EL (cell line): ENCODE data around the gene MYZAP.

Source experiments
- DNase-seq: peaks from one replicate; pipeline ENCODE4 v3.0.0-alpha.2; 2016

MYZAP gene

GRCh38 chr15:57705746-57706404 lies 114.2 kb downstream of the MYZAP start:
- no peak for DNase-seq

- DNase-seq, result peak; percentile 99
These were observed 114.9 kb downstream of the MYZAP start, which contains the start of gene POLR2M for GRCh38 chr15:57706405-57707209. TSS of gene POLR2M (plus strand) at chr15:57706714. CDS start at chr15:57706843, 129 bp downstream.

- peak; percentile 41 for DNase-seq
These were observed 116.3 kb downstream of the MYZAP start for GRCh38 chr15:57708047-57708446.

- no peak for DNase-seq
These were observed 126.6 kb downstream of the MYZAP start for GRCh38 chr15:57718309-57718708.

DNA sequence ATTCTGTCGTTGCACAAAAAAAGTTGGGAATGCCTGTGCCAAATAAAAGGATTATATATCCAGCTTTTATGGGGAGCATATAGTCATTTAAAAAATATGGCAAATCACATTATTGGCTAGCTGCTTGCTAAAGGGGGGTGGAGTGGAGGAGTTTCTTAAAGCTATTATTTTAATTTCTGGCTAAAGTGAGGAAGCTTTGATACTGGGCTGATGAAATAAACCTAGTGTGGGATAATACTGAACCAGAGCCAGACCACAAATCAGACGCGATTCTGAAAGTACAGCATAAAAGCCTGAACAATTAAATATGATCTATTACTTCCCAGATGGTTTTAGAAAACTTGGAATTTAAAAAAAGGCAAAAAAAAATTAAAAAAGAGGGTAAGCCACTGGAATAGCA lies 129.2 kb downstream of the MYZAP start:
- no peak for DNase-seq

DNA sequence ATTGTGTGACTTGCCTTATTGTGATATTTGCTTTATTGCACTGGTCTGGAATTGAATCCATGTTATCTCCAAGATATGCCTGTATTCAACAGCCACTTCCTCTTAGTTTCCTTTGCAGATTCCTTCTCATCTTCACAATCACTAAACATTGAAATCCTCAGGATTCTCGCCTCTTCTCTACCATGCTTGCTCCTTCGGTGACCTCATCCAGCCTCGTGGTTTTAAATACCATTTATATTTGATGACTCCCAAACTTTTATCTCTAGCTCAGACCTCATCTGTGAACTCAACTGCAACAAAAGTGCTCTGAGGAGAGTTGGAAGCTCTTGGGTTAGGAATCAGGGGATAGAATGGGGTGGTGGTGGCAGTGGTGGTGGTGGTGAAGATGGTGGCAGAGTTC lies 134.7 kb downstream of the MYZAP start:
- DNase-seq, result peak; percentile 59

DNA sequence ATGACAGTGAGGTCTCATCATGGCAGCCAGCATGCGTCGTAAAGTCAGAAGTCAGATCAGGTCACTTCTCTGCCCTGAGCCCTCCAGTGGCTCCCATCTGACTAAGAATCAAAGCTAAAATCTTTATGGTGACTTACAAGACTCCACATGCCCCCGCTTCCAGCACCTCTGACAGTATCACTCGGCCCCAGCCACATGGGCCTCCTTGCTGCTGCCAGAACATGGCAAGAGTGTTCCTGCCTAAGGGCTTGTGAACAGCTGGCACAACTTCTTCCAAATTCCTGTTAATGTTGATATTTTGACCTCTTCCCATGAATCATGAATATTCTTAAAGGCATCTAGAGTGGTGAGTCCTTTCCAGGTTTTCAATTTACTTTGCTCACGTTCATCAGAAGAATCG lies 135.3 kb downstream of the MYZAP start:
- DNase-seq, result peak; percentile 79

DNA sequence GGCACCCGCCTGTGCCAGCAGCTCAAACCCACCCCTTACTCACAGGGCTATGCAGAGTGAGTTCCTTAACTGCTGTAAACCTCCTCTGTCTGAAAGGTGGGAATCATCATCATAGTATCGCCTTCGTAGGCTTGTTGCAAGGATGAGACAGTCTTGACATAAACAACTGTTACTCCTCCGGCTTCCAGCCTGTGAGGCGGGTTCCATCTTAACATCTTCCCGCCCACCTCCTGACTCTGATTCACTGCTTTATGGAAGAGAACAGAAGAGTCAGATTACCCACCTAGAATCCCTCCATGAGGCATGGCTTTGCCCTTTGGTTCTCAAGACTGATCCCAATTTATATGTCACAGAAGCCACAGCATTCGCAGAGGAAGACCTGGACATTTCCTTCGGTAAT lies 136.7 kb downstream of the MYZAP start:
- no peak for DNase-seq

GRCh38 chr15:57730876-57731275 lies 139.2 kb downstream of the MYZAP start:
- no peak for DNase-seq

GRCh38 chr15:57731530-57732103 lies 139.9 kb downstream of the MYZAP start:
- DNase-seq, result no peak

- DNase-seq, result peak; percentile 62
These were observed 141.0 kb downstream of the MYZAP start for GRCh38 chr15:57732526-57733331.

GRCh38 chr15:57734860-57735259 lies 143.2 kb downstream of the MYZAP start:
- DNase-seq, result no peak
